ACHN (cell line): Measurements from ENCODE around the gene OVCH2.
"Not testable (repeated sequence)": the region's sequence is repeated elsewhere in the genome, so short reads cannot be mapped to it uniquely, and the experiment has no call there.

ENCODE experiments used
- DNase-seq: peaks from one replicate; pipeline ENCODE4 v3.0.0-alpha.2; 2015
- in situ Hi-C: cut with HindIII; loops from 2 replicates; pipeline ENCODE4 v1.10.0; 2017; ENCODE audit warnings: low sequenced_read_pairs, low pct_ligation_motif_present, low pct_unique_long_range_greater_than_20kb

Gene OVCH2

DNA sequence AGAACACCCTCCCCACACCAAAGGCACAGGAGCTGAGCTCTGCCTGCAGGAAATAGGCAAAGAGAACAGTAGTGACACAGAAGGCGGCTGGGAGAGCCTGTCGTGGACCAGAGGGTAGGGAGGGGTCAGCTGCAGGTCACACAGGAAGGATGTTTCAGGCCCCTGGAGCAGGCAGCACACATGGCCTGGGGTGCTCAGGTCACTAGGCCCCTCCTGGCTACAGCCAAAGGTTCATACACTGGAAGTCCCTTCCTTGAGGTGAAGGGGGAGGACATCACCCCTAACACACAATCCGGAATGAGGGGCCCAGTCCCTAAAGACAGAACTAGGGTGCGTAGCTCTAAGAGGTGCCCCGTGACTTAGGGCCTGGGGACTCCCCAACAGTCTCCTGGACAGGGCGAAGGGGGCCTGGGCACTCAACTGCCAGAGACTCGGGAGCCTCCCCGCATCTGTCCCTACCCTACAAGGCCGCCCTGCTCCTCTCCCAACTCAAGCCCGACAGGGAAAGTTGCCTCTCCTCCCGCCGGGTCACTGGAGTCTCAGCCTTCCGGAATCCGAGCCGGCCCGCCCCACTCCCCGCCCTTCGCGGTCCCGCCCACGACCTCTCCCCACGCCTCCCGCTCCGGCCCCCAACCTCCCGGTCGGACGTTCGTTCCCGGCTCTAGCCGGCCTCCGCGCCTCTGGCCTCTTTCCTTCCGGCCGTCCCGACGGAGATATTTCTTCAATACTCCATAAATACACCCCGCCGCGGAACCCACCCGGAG lies 33.1 kb downstream of the OVCH2 start, which contains the start of gene CYB5R2:
TSS of gene CYB5R2 (minus strand) at position 541 of the 764 bp plus-strand sequence. CDS start 675 bp downstream, outside the sequence.
- peak; percentile 26 for DNase-seq
- in situ Hi-C loops, result no loop called here

DNA sequence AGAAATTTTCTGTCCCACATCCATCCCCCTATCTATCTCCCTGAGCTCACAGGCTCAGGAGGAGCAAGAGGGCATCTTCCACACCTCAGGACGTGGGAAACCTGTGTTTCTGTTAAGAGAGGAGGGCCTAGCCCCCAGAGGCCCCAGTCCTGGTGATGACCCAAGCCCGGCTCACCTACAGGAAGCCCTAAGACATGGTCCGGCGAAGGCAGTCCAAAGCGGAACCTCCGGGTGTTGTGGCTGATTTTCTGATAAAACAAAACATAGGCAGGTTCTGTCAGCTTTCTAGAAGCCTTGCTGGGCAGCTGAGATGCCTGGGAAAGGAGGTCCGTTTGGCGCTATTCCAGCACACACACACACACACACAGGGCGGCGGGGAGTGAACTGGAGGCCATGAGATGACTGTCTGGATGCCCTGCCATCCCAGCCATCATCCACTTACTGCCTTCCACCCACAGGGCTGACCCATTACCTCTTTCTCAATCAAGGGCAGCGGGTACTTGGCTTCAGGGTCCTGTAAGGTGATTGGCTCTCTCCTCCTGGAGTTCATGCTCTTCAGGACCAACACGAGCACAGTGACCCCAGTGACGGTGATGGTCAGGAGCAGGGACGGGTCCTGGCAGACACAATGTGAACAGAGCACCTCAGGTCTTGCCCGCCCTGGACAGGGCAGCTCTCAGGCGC lies 33.9 kb downstream of the OVCH2 start:
- no peak for DNase-seq
- in situ Hi-C loops, result no loop called here

DNA sequence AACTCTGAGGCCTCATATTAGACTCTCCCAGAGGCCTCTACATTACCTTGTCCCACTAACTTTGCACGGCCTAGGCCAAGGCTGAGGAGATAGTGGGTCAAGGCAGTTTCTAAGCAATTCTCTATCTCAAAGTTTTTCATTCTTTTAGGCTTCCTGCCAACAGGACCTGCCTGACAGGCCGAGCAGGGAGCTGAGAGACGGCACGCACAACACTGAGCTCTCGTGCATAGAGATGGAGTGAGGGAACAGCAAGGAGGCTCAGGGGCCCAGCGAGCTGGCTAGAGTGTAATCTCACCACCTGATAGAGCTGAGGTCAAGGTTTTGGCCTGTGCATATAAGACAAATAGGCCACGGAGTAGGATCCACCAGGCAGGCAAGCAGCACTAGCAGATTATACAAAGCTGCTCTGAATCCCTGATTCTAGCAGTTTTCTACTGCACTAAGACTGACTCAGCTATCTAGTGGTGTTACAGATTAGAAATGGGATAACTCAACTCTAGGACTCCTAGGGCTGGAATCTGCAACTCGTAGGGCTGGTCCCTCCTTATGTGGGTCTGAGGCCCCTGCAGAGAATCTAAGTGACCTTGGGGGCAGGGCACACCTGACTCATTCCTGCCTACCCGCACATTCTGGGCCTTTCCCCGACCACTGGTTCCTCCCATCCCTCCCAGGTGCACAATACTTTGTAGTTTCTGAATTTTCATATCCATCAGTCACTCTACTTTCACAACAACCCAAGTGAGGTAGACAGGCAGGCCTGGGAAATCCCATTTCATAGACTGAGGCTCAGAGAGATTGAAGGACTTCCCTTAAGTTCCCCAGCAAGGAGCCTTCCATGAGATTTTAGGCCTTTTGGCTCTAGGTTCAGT lies 34.7 kb downstream of the OVCH2 start:
- in situ Hi-C loops, result no loop called here
- DNase-seq, result no peak

DNA sequence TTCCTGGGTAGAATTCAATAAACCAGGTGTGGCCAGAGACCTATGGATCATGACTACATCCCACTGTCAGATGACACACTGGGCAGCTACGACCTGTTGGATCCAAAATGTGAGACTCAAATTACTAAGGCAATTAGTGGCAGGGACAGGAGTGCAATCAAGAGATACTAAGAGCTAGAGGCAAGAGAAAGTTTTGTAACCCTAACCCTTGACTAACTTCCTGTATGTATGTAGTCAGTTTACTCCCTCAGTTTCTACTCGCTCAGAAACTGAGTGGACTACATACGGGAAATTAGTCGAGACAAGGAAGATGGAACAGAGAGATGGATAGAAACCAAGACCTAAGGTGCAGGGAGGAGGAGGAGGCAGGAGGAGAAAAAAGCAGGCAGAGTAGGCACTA lies 35.6 kb downstream of the OVCH2 start:
- DNase-seq, result no peak

DNA sequence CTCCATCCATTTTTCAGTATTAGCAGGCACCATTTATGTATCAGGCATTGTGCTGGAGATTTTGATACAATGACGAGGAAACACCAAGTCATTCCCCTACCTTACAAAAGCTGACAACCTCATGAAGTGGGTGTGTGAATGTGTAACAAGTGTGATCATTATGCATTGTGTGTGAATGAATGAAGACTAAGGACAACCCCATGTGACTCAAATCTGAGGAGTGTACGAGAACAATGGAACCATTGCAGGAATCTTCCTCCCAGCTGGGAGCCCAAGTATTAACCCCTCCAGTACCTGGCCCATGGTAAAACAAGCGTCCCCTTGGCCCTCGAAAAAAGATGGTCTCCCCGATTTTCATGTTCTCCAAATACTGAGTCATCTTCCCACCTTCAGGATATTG lies 37.4 kb downstream of the OVCH2 start:
- in situ Hi-C loops, result no loop called here
- no peak for DNase-seq

More for the DNA sequence above, 35.6 kb downstream of the OVCH2 start:
- in situ Hi-C loops, result no loop called here

DNA sequence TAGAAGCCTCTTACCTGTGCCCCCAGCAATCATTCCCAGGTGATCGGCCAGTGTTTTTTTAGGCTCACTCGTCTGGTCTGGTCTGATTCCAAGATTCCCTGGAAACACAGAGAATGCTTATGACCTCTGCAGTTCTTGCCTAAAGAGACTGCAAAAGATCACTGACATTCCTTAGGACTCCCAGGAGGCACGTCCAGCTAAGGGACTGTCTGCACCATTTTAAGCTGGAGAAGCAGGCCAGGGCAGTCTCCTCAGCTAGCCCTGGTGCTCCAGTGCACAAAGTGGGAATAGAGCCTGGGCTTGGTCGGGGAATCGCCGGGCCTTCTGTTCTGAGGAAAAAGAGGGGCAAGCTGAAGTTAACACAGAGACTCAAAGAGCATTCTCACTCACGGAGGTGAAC lies 37.8 kb downstream of the OVCH2 start:
- no peak for DNase-seq
- in situ Hi-C loops, result no loop called here

DNA sequence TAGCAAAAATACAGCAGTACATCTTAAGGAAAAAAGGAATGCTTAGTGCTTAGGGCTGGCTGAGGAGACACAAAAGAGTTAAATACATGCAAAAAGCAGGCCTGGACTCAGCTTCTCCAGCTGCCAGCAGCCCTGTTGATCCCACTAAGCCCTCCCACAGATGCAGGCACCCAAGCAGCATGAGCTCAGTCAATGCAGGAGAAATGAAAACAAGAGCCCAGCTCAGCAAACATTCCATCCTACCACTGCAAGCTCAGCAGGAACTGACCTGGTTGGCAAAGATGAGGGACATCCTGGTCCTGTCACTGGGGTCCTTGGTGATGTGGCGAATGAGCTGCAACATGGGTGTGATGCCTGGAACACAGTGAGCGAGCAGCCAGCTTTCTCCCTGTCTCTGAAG lies 38.8 kb downstream of the OVCH2 start:
- in situ Hi-C loops, result no loop called here
- no peak for DNase-seq

DNA sequence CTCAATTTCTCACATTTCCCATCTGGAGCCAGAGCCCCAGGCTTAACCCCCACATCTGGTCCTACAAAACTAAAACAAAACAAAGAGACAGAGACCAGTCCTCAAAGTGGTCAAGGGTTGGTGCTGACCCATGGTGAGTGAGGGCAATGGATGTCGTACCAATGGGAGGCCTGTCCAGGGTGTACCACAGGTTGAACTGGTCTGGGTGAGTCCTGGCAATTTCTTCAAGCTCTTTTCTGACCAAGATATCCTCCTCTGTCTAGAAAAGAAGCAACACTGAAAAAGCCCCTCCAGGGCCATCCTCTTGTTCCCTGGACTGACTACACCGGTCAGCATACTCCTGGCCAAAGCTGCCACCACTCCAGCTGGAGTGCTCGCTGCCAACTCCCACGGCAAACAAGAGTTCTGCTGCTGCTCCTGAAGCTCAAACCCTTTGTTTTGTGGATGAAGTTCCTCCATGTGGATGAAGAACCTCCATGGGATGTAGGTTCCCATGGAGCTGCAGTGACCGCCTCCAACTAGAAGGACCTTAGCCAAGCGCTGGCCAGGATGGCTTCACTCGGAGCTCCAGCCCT lies 39.9 kb downstream of the OVCH2 start:
- DNase-seq, result no peak
- in situ Hi-C loops, result no loop called here

DNA sequence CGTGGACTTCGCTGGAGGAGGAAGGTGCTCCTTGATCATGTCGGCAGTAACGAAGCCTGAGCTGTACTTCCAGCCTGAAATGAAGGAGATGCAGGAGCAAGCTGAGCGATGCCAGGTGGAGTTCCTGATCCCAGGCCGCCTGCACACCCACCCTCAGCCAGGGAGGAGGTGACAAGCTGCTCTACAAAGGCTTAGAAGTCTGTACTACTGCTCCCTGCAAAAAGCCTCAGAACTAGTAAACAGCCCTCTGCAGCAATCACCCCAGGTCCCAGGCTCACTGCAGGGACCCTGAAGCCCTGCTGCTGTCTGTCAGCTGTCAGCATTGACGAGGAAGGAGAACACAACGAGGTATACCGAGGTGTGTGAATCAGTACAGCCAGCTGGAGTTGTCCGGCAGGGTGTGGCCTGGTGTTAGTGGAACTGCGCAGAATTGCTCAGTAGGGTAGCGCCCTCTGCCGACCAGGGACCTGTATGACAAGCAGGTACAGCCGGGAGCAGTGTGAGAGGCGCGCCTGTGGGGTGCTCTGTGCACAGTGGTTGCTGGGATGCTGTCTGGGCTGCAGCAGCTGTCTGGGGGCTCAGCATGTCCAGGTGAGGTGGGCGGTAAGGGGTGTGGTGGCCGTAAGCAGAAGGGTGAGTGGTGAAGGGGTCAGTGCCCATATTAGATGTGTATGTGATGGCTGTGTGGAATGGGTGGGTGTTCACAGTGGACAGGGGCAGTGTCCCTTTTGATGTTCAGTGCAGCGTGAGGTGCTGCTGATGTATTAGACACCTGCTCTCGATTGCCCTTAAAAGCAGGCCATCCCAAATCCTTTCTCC lies 40.6 kb downstream of the OVCH2 start:
- in situ Hi-C loops, result no loop called here
- peak; percentile 66 for DNase-seq

DNA sequence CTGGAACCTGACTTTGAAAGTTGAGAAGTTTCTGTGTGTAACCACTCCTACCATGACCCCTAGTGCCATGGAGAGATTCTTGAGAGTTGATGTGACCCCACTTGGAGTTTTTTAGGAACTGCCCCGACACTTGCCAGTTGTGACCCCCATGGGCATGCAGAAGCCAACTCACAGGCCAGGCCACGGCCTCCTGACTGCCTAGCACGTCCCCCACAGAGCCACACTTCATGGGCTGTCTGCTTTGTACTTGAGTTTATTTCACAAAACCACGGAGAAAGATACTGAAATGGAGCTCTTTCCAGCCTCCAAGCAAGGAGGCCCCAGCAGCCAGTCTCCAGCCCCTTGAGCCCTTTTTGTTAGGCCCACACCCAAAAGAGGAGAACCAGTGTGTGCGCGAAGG lies 41.4 kb downstream of the OVCH2 start:
- in situ Hi-C loops, result no loop called here
- no peak for DNase-seq

DNA sequence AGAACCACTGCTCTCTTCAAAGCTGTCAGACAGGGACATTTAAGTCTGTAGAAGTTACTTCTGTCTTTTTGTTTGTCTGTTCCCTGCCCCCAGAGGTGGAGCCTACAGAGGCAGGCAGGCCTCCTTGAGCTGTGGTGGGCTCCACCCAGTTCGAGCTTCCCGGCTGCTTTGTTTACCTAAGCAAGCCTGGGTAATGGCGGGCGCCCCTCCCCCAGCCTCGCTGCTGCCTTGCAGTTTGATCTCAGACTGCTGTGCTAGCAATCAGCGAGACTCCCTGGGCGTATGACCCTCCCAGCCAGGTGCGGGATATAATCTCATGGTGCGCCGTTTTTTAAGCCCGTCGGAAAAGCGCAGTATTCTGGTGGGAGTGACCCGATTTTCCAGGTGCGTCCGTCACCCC lies 42.7 kb downstream of the OVCH2 start:
- DNase-seq, in situ Hi-C loops: not testable (repeated sequence)

DNA sequence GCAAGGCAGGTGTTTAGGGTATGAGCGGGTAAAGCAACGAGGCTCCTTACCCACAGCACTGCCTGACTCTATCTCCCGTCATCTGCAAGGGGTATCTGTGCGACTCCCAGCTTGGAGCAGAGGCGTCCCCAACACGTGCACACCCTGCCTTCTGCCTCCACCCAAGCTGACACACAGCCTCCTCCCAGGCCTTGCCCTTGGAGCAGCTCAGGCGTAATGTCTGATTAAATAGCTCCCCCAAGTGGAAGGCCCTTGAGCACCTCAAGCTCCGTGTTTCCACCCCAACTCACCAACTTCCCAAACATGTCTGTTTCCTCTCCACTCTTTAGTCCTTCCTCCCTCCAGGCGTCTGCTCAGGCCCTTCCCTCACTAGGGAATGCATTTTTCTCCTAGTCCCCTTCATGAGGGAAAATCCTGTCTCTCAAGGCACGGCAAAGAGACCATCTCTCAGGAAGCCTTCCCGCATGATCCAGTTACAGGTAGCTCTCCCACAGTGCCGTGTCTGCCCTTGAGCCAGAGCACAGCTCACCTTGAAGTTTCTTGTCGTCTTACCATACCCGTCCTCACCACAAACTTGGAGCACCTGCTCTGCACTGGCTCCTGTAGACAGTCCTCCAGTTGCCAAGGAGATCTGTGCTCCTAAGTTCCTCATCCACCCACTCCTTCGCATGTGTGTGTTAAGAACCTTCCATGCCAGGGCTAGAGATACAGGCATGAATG lies 48.8 kb downstream of the OVCH2 start:
- in situ Hi-C loops, result no loop called here
- DNase-seq, result peak; percentile 54

DNA sequence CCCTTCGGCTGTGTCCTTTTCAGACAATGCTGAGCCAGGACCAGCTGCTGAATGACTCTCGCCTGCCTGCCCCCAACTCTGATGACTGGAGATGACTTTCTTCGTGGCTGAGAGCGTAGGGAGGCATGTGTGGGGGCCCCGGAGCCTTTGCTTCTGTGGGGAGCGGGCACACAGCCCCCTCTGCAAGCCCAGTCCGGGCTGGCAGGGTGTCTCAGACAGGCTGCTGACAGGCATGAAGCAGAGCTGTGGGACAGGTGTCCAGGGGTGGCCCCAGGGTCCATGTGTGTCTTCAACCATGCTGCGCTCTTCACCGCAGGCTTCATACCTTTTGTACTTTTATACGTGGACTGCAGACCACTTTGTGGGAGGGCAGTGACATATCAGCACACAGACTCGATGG lies 49.6 kb downstream of the OVCH2 start:
- in situ Hi-C loops, result no loop called here

DNA sequence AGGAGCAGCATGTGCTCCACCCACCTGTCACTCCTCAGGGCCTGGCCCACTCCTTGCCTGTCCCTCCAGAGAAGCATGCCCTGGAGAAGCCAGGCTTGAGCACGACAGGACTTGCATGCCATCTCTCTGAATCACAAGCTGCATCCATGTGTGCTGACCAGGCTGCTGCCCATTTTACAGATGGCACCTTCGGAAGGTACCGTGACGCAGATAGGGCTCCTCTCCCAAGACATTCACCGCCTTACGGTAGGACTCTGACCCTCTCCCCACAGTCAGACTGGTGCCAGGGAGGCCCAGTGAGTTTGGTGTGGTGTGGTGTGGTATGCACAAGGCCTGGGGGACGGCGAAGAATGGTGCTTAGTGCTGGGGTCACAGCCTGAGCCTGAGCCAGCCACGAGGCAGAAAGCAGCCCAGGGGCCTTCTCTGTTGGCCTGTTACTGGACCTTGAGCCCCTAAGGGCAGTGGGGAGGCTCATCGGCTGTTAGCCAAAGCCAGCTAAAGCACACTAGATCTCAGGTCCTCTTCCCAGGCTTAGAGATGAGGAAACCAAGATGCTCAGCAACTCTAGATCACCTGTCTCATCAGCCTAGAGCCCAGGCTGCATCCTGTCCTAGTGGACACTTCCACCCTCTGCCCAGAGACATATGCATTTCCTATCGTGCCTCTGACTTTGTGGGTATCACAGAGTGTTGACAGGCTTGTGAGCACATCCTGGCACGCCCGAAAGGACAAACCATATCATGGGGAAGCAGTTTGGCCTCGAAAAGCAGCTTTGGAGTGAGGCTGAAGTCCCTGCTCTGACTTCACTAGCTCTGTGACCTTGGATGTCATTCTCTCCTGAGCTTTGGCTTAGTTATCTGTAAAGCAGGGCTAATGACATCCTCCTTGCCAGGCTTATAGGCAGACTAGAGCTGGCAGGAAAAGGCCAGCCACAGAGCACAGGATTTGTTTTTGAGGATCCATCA lies 50.7 kb downstream of the OVCH2 start:
- no peak for DNase-seq
- in situ Hi-C loops, result no loop called here

More for the DNA sequence above, 49.6 kb downstream of the OVCH2 start:
- no peak for DNase-seq

DNA sequence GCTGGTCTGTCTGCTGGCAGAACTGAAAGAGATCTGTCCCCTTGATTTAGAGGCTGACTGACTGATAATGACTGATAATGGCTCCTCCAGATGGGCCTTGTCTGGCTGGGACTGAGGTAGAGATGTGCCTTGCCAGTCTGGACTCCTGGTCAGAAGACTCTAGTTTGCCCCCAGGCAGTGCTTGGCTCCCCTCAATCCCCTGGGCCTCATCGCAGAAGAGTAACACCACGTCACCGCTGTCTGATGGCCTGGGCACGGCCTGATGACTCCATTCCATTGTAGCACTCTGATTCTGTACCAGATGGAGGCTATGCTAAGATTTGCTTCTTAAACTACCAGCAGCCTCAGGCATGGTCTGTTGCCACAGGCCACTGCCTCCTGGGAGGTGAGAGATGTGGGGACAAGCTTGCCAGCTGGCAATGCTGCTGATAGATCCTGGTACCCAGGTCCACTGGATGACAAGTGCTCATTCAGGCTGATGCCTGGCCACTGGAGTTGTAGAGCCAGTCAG lies 52.0 kb downstream of the OVCH2 start:
- no peak for DNase-seq
- in situ Hi-C loops, result no loop called here

DNA sequence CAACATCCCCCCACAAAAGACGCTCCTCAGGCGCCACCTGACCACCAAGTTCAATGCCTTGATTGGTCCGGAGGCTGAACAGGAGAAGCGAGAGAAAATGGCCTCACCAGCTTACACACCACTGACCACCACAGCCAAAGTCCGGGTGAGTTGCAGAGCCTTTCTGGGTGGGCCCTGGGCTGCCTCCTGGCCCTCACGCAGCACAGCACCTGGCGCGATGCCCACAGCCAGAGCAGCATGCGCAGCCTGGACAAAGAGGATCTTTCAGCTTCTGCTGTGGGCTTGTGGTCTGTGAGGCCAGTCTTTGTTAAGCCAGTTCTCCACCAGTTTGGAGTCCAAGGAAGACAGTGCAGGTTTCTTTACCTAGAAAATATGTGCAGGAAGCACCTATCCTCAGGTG lies 54.6 kb downstream of the OVCH2 start:
- in situ Hi-C loops, result no loop called here
- DNase-seq, result no peak
